HEK293 (cell line): Measurements from ENCODE around the gene VPS26B.

Source experiments
- CTCF ChIA-PET: fragments of 350-600 bp; formaldehyde crosslinking; extraction: SDS; loops from one replicate; lab custom pipeline; 2021; ENCODE audit warnings: antibody characterized with exemption; lab: Yijun Ruan, JAX
- POLR2A ChIA-PET: fragments of 300-600 bp; formaldehyde crosslinking; extraction: SDS; loops from one replicate; lab custom pipeline; 2020; ENCODE audit warnings: antibody characterized with exemption, inconsistent platforms; lab: Yijun Ruan, JAX
- H3K27ac ChIP-seq: fragments of 200-500 bp; sonication (Bioruptor generic); 2 replicates; pipeline ENCODE4 v1.5.1; 2014; ENCODE audit warnings: low read depth, low read length, control low read depth, inconsistent platforms; ENCODE audit errors: extremely low read depth
- H3K36me3 ChIP-seq, 2 experiments: fragments of 200-500 bp in 1 of 2; sonication (Bioruptor generic) in 1 of 2; 1 replicate in 1 of 2; 2 replicates in 1 of 2; pipeline ENCODE4 v1.5.1; 2014 to 2017; ENCODE audit warnings: inconsistent platforms in 2 of 2, low read length in 2 of 2; ENCODE audit not compliant: control insufficient read depth in 2 of 2, insufficient read depth in 1 of 2
- H3K4me1 ChIP-seq: fragments of 200-500 bp; sonication (Bioruptor generic); 2 replicates; pipeline ENCODE4 v1.5.1; 2014; ENCODE audit warnings: mild to moderate bottlenecking, low read length, inconsistent platforms; ENCODE audit not compliant: control insufficient read depth, insufficient read depth
- H3K4me3 ChIP-seq: 2 replicates; pipeline ENCODE4 v1.5.1; 2011; ENCODE audit warnings: low read depth, mild to moderate bottlenecking, control low read depth, low read length, moderate library complexity
- H3K9me3 ChIP-seq: fragments of 200-500 bp; sonication (Bioruptor generic); 2 replicates; pipeline ENCODE4 v1.5.1; 2014; ENCODE audit warnings: low read depth, low read length, inconsistent platforms; ENCODE audit not compliant: control insufficient read depth, insufficient read depth
- KLF10 ChIP-seq: fragments of 450-650 bp; IDR thresholded peaks from 2 replicates; pipeline ENCODE4 v1.5.1; 2018; ENCODE audit warnings: missing biosample characterization, mild to moderate bottlenecking, missing genetic modification characterization
- MEIS1 ChIP-seq: sonication (generic); formaldehyde crosslinking; IDR thresholded peaks from 2 replicates; pipeline ENCODE4 v1.8.1; 2022; ENCODE audit warnings: missing genetic modification reagents, mild to moderate bottlenecking, borderline replicate concordance
- MYNN ChIP-seq: fragments of 450-650 bp; formaldehyde crosslinking; IDR thresholded peaks from 2 replicates; pipeline ENCODE4 v1.5.1; 2016; ENCODE audit warnings: missing biosample characterization, missing genetic modification characterization, borderline replicate concordance
- RBAK ChIP-seq: fragments of 450-650 bp; formaldehyde crosslinking; IDR thresholded peaks from 2 replicates; pipeline ENCODE4 v1.5.1; 2016; ENCODE audit warnings: missing biosample characterization, missing genetic modification characterization
- SP7 ChIP-seq: fragments of 450-650 bp; formaldehyde crosslinking; IDR thresholded peaks from 2 replicates; pipeline ENCODE4 v1.5.1; 2016; ENCODE audit warnings: missing biosample characterization, missing genetic modification characterization
- ZNF112 ChIP-seq: fragments of 450-650 bp; formaldehyde crosslinking; IDR thresholded peaks from 2 replicates; pipeline ENCODE4 v1.5.0; 2017; ENCODE audit warnings: missing biosample characterization, missing genetic modification characterization
- ZNF16 ChIP-seq: fragments of 450-650 bp; formaldehyde crosslinking; IDR thresholded peaks from 2 replicates; pipeline ENCODE4 v1.5.1; 2016; ENCODE audit warnings: low read depth, missing biosample characterization, missing genetic modification characterization
- ZNF24 ChIP-seq: fragments of 450-650 bp; formaldehyde crosslinking; IDR thresholded peaks from 2 replicates; pipeline ENCODE4 v1.5.1; 2016; ENCODE audit warnings: missing biosample characterization, missing genetic modification characterization
- ZNF248 ChIP-seq: fragments of 450-650 bp; formaldehyde crosslinking; IDR thresholded peaks from 2 replicates; pipeline ENCODE4 v1.5.1; 2017; ENCODE audit warnings: missing biosample characterization, missing genetic modification characterization
- ZNF26 ChIP-seq: fragments of 450-650 bp; formaldehyde crosslinking; IDR thresholded peaks from 2 replicates; pipeline ENCODE4 v1.5.1; 2016; ENCODE audit warnings: missing biosample characterization, missing genetic modification characterization
- ZNF280C ChIP-seq: fragments of 450-650 bp; formaldehyde crosslinking; IDR thresholded peaks from 2 replicates; pipeline ENCODE4 v1.5.1; 2016; ENCODE audit warnings: missing biosample characterization, missing genetic modification characterization
- ZNF292 ChIP-seq: fragments of 450-650 bp; formaldehyde crosslinking; IDR thresholded peaks from 2 replicates; pipeline ENCODE4 v1.5.1; 2016; ENCODE audit warnings: low read depth, missing biosample characterization, missing genetic modification characterization, borderline replicate concordance
- ZNF37A ChIP-seq: fragments of 450-650 bp; IDR thresholded peaks from 2 replicates; pipeline ENCODE4 v1.5.1; 2018; ENCODE audit warnings: missing biosample characterization, missing genetic modification characterization
- ZNF391 ChIP-seq: fragments of 450-650 bp; formaldehyde crosslinking; IDR thresholded peaks from 2 replicates; pipeline ENCODE4 v1.5.1; 2016; ENCODE audit warnings: low read depth, missing biosample characterization, missing genetic modification characterization, borderline replicate concordance
- ZNF423 ChIP-seq: fragments of 450-650 bp; formaldehyde crosslinking; IDR thresholded peaks from 2 replicates; pipeline ENCODE4 v1.5.1; 2016; ENCODE audit warnings: missing biosample characterization, missing genetic modification characterization
- ZNF548 ChIP-seq: fragments of 450-650 bp; formaldehyde crosslinking; IDR thresholded peaks from 2 replicates; pipeline ENCODE4 v1.5.1; 2016; ENCODE audit warnings: missing biosample characterization, missing genetic modification characterization
- ZNF777 ChIP-seq: fragments of 450-650 bp; formaldehyde crosslinking; IDR thresholded peaks from 2 replicates; pipeline ENCODE4 v1.5.1; 2017; ENCODE audit warnings: missing biosample characterization, missing genetic modification characterization, borderline replicate concordance
- ZSCAN23 ChIP-seq: fragments of 450-650 bp; formaldehyde crosslinking; IDR thresholded peaks from 2 replicates; pipeline ENCODE4 v1.5.1; 2016; ENCODE audit warnings: missing biosample characterization, missing genetic modification characterization
- TF ChIP-seq, protein P1 (sequence below): fragments of 450-650 bp; formaldehyde crosslinking; IDR thresholded peaks from 2 replicates; pipeline ENCODE4 v1.5.1; 2016; ENCODE audit warnings: missing biosample characterization, missing genetic modification characterization
- TF ChIP-seq, protein P2 (sequence below): fragments of 450-650 bp; formaldehyde crosslinking; IDR thresholded peaks from 2 replicates; pipeline ENCODE4 v1.5.1; 2016; ENCODE audit warnings: missing biosample characterization, missing genetic modification characterization
- TF ChIP-seq, protein P3 (sequence below): fragments of 450-650 bp; formaldehyde crosslinking; IDR thresholded peaks from 2 replicates; pipeline ENCODE4 v1.5.1; 2016; ENCODE audit warnings: missing biosample characterization, missing genetic modification characterization
- TF ChIP-seq, protein P4 (sequence below): fragments of 450-650 bp; formaldehyde crosslinking; IDR thresholded peaks from 2 replicates; pipeline ENCODE4 v1.5.1; 2016; ENCODE audit warnings: missing biosample characterization, missing genetic modification characterization

The VPS26B gene

GRCh38 chr11:134282121-134283045 is 57.9 kb downstream of the VPS26B start (continued):
- TF ChIP-seq ZNF391: no peak
- no peak for TF ChIP-seq KLF10 (tag by site-specific recombination)
- no peak for TF ChIP-seq ZNF37A
- TF ChIP-seq, protein P1, sequence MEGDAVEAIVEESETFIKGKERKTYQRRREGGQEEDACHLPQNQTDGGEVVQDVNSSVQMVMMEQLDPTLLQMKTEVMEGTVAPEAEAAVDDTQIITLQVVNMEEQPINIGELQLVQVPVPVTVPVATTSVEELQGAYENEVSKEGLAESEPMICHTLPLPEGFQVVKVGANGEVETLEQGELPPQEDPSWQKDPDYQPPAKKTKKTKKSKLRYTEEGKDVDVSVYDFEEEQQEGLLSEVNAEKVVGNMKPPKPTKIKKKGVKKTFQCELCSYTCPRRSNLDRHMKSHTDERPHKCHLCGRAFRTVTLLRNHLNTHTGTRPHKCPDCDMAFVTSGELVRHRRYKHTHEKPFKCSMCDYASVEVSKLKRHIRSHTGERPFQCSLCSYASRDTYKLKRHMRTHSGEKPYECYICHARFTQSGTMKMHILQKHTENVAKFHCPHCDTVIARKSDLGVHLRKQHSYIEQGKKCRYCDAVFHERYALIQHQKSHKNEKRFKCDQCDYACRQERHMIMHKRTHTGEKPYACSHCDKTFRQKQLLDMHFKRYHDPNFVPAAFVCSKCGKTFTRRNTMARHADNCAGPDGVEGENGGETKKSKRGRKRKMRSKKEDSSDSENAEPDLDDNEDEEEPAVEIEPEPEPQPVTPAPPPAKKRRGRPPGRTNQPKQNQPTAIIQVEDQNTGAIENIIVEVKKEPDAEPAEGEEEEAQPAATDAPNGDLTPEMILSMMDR (tag by site-specific recombination): no peak
- no peak for TF ChIP-seq ZNF292 (tag by site-specific recombination)
- TF ChIP-seq, all 188 proteins: peak for 0

GRCh38 chr11:134283461-134284230 is 59.2 kb downstream of the VPS26B start:
- CTCF ChIA-PET: interaction anchor here (1.5 kb wide), 1 partner anchor 22 kb away, joined by 5 read pairs; no protein-coding TSS in a partner anchor
- Histone ChIP-seq H3K36me3 (no peaks in the 10 kb centered on the region), H3K9me3 (no peaks in the 10 kb centered on the region), H3K27ac (no peak overlapping the region), H3K4me1 (no peaks in the 10 kb centered on the region), H3K4me3 (no peak overlapping the region)
- POLR2A ChIA-PET: no interaction called here
- no peak for TF ChIP-seq ZNF24 (tag by site-specific recombination)
- TF ChIP-seq ZNF777 (tag by site-specific recombination): no peak
- no peak for TF ChIP-seq ZNF248 (tag by site-specific recombination)
- TF ChIP-seq, protein P2, sequence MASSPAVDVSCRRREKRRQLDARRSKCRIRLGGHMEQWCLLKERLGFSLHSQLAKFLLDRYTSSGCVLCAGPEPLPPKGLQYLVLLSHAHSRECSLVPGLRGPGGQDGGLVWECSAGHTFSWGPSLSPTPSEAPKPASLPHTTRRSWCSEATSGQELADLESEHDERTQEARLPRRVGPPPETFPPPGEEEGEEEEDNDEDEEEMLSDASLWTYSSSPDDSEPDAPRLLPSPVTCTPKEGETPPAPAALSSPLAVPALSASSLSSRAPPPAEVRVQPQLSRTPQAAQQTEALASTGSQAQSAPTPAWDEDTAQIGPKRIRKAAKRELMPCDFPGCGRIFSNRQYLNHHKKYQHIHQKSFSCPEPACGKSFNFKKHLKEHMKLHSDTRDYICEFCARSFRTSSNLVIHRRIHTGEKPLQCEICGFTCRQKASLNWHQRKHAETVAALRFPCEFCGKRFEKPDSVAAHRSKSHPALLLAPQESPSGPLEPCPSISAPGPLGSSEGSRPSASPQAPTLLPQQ (tag by site-specific recombination): no peak
- TF ChIP-seq ZNF280C (tag by site-specific recombination): no peak
- no peak for TF ChIP-seq ZNF423
- TF ChIP-seq, protein P3, sequence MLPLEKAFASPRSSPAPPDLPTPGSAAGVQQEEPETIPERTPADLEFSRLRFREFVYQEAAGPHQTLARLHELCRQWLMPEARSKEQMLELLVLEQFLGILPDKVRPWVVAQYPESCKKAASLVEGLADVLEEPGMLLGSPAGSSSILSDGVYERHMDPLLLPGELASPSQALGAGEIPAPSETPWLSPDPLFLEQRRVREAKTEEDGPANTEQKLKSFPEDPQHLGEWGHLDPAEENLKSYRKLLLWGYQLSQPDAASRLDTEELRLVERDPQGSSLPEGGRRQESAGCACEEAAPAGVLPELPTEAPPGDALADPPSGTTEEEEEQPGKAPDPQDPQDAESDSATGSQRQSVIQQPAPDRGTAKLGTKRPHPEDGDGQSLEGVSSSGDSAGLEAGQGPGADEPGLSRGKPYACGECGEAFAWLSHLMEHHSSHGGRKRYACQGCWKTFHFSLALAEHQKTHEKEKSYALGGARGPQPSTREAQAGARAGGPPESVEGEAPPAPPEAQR (tag by site-specific recombination): no peak
- TF ChIP-seq ZNF548 (tag by site-specific recombination): no peak
- TF ChIP-seq, protein P4, sequence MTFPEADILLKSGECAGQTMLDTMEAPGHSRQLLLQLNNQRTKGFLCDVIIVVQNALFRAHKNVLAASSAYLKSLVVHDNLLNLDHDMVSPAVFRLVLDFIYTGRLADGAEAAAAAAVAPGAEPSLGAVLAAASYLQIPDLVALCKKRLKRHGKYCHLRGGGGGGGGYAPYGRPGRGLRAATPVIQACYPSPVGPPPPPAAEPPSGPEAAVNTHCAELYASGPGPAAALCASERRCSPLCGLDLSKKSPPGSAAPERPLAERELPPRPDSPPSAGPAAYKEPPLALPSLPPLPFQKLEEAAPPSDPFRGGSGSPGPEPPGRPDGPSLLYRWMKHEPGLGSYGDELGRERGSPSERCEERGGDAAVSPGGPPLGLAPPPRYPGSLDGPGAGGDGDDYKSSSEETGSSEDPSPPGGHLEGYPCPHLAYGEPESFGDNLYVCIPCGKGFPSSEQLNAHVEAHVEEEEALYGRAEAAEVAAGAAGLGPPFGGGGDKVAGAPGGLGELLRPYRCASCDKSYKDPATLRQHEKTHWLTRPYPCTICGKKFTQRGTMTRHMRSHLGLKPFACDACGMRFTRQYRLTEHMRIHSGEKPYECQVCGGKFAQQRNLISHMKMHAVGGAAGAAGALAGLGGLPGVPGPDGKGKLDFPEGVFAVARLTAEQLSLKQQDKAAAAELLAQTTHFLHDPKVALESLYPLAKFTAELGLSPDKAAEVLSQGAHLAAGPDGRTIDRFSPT (tag by site-specific recombination): no peak
- no peak for TF ChIP-seq MYNN (tag by site-specific recombination)
- no peak for TF ChIP-seq SP7
- TF ChIP-seq ZSCAN23: no peak
- TF ChIP-seq RBAK (tag by site-specific recombination): no peak
- no peak for TF ChIP-seq ZNF16
- TF ChIP-seq ZNF26 (tag by site-specific recombination): no peak
- no peak for TF ChIP-seq MEIS1 (CRISPR knock-in tag)
- no peak for TF ChIP-seq ZNF112 (tag by site-specific recombination)
